HG03575 (cell line): ENCODE data around the gene EDEM3.

Experiments
- ATAC-seq: cut with Tn5 transposase; IDR thresholded peaks from one replicate; pipeline ENCODE4 v1.9.1; 2021; ENCODE audit not compliant: unreplicated experiment, insufficient number of reproducible peaks, low FRiP score; ENCODE audit errors: extremely low read depth

Gene EDEM3

DNA sequence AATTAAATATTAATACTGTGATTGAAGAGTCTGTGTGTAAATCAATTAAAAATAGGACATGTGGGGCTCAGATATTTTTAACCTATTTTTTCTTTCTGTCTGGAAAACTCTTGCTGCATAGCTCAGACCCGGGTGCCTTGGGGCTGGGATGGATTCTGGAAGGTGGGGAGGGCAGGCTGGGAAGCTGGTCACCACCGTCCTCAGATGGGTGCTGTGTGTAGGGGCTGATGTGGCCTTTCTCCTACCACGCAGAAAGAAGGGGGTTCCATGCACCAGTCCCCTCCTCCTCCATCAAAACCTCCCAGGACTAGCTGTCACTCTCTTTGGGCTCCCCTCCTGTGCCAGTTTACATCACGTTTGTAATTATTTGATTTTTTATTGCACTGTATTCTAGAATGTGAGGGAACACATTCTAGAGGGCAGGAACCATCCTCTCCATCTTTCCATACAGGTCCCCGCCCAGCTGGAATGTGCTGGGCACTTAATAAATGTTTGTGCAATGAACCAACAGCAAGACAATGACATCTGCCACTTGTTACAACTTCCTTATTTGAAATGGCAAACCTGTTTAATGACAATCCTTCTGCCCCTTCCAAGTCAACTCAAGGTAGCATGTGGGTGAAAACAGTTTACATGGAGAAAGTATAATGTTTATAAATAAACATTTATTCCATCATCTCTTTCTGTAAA, 104.3 kb downstream of the EDEM3 start:
- ATAC-seq: no peak

DNA sequence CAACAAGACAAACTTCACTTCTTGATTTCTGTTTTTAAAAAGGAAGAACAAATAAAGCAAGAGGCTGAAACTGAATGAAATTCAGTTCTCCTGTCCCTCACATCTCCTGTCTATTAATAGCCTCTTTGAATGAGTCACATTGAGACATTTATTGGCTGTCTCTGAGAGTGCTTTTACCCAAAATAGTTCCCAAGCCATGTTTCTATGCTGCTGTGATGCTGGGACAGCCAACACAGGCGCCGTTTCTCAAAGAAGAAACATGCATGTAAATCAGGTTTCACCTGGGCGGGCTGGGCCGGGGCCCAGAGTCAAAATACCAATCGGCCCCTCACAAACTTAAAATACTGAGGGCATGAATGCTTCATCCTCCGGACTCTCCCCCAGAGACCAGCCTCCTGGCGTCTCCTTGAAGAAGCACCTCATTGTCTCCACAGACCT, 105.2 kb downstream of the EDEM3 start:
- ATAC-seq: peak; percentile 89

DNA sequence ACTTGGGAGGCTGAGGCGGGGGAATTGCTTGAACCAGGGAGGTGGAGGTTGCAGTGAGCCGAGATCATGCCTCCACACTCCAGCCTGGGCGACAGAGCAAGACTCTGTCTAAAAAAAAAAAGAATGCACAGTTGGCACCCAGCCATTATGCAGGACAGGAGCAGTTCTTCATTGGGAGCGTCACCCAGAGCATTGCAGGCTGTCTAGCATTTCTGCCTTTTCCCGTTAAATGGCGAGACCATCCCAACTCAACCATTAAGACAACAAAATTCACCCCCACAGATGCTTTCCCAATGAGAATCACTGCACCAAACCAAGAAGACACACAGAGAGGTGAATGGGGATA, 105.8 kb downstream of the EDEM3 start:
- ATAC-seq: no peak

DNA sequence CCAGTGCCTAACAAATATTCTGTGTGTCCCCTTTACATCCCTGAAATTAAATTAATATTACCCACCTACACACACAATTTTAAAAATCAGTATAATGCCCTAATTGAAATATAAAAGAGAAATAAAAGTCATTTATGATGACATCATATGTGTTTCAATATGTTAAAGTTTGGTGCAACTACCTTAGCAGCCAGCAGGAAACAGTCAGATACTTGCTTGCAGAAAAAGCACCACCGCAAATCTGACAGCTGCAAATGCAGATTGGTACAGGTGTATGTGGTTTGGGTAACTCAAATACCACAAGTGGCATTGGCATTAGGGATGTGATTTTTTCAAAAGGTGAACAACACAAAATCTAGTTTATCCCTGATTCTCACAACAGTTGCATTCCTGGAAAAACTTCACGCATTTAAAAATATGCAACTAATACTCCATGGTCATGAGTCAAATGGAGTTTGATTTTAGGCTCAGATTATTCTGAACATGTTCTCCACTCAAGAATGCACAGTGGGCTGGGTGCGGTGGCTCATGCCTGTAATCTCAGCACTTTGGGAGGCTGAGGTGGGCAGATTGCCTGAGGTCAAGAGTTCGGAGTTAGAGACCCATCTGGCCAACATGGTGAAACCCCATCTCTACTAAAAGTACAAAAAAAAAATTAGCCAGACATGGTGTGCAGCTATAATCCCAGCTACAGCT, 106.3 kb downstream of the EDEM3 start:
- ATAC-seq: no peak

DNA sequence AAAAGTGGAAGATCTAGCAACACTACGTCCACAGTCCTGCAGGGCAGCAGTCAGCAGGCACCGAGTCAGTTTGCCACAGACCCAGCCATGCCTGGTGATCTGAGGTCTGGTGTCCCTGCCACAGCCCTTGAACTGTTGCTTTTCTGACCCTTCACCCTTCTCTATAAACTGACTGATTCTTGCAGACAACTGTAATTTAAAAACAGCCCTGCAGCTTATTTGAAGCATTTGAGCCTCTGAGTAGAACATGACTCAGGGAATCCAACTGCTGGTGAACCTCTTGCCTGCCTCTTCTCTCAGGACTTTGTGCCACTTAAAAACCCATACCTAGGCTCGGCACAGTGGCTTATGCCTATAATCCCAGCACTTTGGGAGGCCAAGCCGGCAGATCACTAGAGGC, 107.2 kb downstream of the EDEM3 start:
- no peak for ATAC-seq

DNA sequence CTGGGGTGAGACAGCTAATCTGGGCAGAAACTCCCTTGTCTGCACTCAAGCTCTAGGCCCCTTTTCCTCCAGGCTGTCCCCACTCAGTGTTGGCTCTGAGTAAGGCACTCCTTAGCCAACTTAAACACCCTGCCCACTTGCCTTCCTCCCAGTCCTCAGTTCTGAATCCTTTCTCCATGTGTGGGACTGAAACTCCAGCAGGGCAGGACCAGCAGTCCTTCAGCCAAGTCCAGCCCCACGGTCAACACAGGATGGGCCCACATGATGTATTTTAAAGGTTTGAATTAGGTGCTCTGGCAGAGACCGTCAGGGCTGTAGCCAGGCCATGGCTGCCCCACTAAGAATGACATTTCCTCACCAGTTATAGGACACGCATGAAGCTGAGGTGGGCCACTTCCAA, 107.8 kb downstream of the EDEM3 start:
- ATAC-seq: no peak

DNA sequence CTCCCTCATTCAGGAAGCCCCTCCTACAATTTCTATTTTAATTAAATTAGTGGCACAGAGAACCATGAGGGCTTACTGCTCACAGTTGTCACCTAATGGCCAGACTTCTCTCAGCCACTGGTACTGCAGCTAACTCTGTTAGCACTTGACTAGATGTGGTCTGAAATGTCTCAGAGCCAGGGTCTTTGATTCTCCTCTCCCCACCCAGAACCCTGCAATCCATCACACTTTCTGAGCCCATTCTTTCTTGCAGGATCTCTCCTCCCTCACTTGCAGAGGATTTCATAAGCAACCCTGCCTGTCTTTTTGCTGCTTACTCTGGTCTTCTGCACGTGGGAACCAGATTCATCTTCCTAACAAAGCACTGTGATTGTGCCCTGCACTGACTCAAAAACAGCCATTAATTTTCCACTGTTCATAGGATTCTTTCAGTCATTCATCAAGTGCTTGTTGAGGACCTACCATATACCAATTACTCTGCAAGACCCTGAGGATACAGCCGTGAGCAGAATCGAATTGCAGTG, 108.4 kb downstream of the EDEM3 start:
- ATAC-seq: no peak

DNA sequence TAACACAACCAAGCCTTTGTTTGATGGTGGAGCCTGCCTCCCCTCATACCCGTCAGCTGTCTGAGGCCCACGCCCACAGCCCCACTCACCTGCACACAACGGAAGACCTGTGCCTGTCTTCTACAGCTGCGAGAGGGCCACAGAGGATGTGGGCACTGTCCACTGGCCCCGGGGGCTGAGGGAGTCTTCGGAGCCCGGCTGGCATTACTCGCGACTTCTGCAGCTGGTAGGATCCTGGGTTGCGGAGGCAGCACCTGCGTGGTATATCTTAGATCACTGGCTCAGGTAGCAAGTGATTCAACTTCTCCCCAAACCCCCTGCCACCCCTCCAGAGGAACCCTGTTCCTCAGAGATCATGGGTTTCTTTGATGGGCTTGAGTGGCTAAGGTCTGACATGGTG, 109.9 kb downstream of the EDEM3 start:
- ATAC-seq: no peak

DNA sequence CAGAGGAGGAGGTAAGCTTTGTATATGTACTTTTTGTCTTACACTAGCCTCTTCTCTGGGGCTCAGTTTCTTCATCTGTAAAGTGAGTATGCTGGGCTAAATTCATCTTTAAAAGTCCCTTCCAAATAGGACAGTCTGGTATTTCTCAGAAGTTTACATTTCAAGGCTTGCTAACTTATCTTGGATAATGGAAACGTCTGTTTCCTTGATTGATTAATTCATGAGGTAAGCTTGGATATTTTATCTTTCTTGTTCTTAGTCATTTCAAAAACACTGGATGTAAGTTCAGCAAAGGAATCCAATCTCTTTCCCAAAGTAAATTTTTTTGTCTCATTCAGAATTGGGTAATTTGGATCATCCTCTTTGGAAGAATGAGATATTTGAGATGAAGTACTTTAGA, 111.0 kb downstream of the EDEM3 start:
- no peak for ATAC-seq

DNA sequence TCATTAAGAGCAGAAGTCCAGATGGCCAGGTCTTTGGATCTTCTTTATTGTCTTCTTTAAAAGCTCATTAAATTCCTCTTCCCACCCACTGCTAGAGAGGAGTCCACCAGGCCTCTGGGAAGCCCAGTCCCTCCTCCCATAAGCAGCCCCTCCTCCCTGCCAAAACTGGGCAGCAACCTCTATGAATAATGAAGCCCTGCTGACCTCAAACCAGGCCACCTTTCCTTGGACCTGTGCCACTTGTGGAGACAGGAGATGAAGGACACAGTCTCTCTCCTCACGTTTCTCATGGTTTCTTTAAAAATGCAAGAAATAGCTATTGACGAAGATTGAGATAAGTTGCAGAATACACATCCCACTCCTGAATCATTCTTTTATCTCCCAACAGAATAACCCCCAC, 112.8 kb downstream of the EDEM3 start:
- ATAC-seq: no peak

DNA sequence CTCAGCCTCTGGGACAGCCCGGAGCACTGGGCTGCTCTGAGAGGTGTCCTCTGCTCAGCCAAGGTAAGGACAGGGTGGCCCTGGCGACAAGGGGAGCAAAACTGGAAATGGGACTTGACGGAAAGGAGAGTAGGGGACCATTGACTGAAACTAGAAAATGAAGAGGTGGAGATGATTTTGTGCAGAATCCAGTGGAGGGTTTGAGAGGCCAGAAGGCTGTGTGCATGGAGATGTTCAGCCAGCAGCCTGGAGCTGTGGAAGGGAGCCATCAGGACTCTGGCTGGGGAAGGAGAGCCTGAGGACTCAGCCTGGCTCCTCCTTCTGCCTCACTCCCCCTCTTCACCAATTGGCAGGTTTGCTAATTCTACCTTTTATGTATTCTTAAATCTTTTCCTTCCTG, 114.2 kb downstream of the EDEM3 start:
- ATAC-seq: no peak
